Chondrocyte (in vitro differentiated cells): ENCODE measurements around the gene SCAMP2. TPM values are rescaled to one million over a fixed set of nuclear protein-coding genes. Genes with fewer than 3 reads are reported as not detected.
"Not testable (repeated sequence)": the region's sequence is repeated elsewhere in the genome, so short reads cannot be mapped to it uniquely, and the experiment has no call there.

Experiments used
- DNase-seq: peaks from one replicate; pipeline ENCODE4 v3.0.0; 2021; ENCODE audit warnings: mixed read lengths, low spot score
- H3K27ac Mint-ChIP-seq: one replicate; pipeline ENCODE4 v1.8.0; 2021; ENCODE audit warnings: mild to moderate bottlenecking, moderate library complexity, mixed read lengths; ENCODE audit not compliant: unreplicated experiment
- H3K27me3 Mint-ChIP-seq: 2 replicates; pipeline ENCODE4 v1.8.0; 2021; ENCODE audit warnings: low read depth, mixed read lengths
- H3K36me3 Mint-ChIP-seq: 2 replicates; pipeline ENCODE4 v1.8.0; 2021; ENCODE audit warnings: low read depth, mixed read lengths
- H3K4me1 Mint-ChIP-seq: 2 replicates; pipeline ENCODE4 v1.8.0; 2021; ENCODE audit warnings: low read depth, mild to moderate bottlenecking, mixed read lengths
- H3K4me3 Mint-ChIP-seq: one replicate; pipeline ENCODE4 v1.8.0; 2021; ENCODE audit warnings: mild to moderate bottlenecking, moderate library complexity, mixed read lengths; ENCODE audit not compliant: unreplicated experiment
- H3K9me3 Mint-ChIP-seq: 2 replicates; pipeline ENCODE4 v1.8.0; 2021; ENCODE audit warnings: low read depth, mixed read lengths
- long read RNA-seq: library from polyadenylated mRNA; stranded (forward); transcript quantifications from one replicate; pipeline ENCODE4 v2.0.0, GENCODE V29; 2021
- total RNA-seq: library from RNA; stranded (reverse); gene quantifications from 3 replicates; pipeline ENCODE4 v1.2.1, GENCODE V29; 2021
- TF ChIP-seq, protein P1 (sequence below): fragments of 200-600 bp; sonication (generic); IDR thresholded peaks from 2 replicates; pipeline ENCODE4 v1.5.0; 2021; ENCODE audit warnings: antibody characterized with exemption, mild to moderate bottlenecking, moderate library complexity

Gene SCAMP2, protein sequence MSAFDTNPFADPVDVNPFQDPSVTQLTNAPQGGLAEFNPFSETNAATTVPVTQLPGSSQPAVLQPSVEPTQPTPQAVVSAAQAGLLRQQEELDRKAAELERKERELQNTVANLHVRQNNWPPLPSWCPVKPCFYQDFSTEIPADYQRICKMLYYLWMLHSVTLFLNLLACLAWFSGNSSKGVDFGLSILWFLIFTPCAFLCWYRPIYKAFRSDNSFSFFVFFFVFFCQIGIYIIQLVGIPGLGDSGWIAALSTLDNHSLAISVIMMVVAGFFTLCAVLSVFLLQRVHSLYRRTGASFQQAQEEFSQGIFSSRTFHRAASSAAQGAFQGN
- 67.4 to 75.5 TPM (median 67.9 TPM) in 3 replicates for total RNA-seq
- long read RNA-seq, transcript SCAMP2-201 (9 exons, 2,453 nt) = major isoform, 153 of 188 reads
- long read RNA-seq, partial matches to known transcripts = 2 of 188 reads
- long read RNA-seq, other reads (novel, unspliced or antisense) = 31 of 188 reads

GRCh38 chr15:74873036-74873755 lies at the start of gene SCAMP2:
Gene SCAMP2, minus strand, starts transcription at chr15:74873365. Its CDS starts 110 bp downstream, at chr15:74873255.
- H3K9me3 Mint-ChIP-seq = no peaks in the 10 kb centered on the region
- no peaks in the 10 kb centered on the region for H3K36me3 Mint-ChIP-seq
- no peaks in the 10 kb centered on the region for H3K27me3 Mint-ChIP-seq
- H3K4me1 Mint-ChIP-seq = peaks cover 45% of the 10 kb centered on the region
- peak within 1 kb of the TSS; percentile 98 for H3K27ac Mint-ChIP-seq
- H3K4me3 Mint-ChIP-seq = peak within 1 kb of the TSS; percentile 90
- TF ChIP-seq, protein P1, sequence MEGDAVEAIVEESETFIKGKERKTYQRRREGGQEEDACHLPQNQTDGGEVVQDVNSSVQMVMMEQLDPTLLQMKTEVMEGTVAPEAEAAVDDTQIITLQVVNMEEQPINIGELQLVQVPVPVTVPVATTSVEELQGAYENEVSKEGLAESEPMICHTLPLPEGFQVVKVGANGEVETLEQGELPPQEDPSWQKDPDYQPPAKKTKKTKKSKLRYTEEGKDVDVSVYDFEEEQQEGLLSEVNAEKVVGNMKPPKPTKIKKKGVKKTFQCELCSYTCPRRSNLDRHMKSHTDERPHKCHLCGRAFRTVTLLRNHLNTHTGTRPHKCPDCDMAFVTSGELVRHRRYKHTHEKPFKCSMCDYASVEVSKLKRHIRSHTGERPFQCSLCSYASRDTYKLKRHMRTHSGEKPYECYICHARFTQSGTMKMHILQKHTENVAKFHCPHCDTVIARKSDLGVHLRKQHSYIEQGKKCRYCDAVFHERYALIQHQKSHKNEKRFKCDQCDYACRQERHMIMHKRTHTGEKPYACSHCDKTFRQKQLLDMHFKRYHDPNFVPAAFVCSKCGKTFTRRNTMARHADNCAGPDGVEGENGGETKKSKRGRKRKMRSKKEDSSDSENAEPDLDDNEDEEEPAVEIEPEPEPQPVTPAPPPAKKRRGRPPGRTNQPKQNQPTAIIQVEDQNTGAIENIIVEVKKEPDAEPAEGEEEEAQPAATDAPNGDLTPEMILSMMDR = no peak
- DNase-seq = peak; percentile 98

GRCh38 chr15:74920456-74920855 lies 47.3 kb upstream of the SCAMP2 start:
- Mint-ChIP-seq H3K4me1 (no peaks in the 10 kb centered on the region), H3K27me3 (no peaks in the 10 kb centered on the region), H3K27ac (no peak overlapping the region), H3K9me3 (no peaks in the 10 kb centered on the region), H3K36me3 (peaks cover 34% of the 10 kb centered on the region), H3K4me3 (no peak overlapping the region)
- TF ChIP-seq, protein P1 = no peak
- no peak for DNase-seq

DNA sequence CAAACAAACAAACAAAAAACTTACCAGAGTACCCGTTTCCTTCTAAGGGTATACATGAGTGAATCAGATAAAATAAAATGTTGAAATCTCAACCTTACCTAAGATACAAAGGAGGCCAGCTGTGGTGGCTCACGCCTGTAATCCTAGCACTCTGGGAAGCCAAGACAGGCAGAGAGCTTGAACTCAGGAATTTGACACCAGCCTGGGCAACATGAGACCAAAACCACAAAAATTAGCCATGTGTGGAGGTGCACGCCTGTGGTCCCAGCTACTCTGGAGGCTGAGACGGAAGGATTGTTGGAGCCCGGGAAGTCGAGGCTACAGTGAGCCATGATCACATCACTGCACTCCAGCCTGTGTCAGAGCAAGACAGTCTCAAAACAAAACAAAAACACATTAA lies 44.5 kb upstream of the SCAMP2 start:
- DNase-seq = no peak
- H3K4me3 Mint-ChIP-seq = no peak overlapping the region
- no peaks in the 10 kb centered on the region for H3K27me3 Mint-ChIP-seq
- H3K4me1 Mint-ChIP-seq = no peaks in the 10 kb centered on the region
- H3K9me3 Mint-ChIP-seq = no peaks in the 10 kb centered on the region
- TF ChIP-seq, protein P1 = no peak
- peaks cover 30% of the 10 kb centered on the region for H3K36me3 Mint-ChIP-seq
- no peak overlapping the region for H3K27ac Mint-ChIP-seq

GRCh38 chr15:74913799-74914198 lies 40.6 kb upstream of the SCAMP2 start:
- H3K4me1 Mint-ChIP-seq = not testable (repeated sequence)

GRCh38 chr15:74913041-74913440 lies 39.9 kb upstream of the SCAMP2 start:
- H3K4me1 Mint-ChIP-seq = no peaks in the 10 kb centered on the region
- H3K27ac Mint-ChIP-seq = peak overlapping the region; percentile 49
- no peaks in the 10 kb centered on the region for H3K9me3 Mint-ChIP-seq
- peaks cover 9% of the 10 kb centered on the region for H3K36me3 Mint-ChIP-seq
- no peaks in the 10 kb centered on the region for H3K27me3 Mint-ChIP-seq
- no peak for DNase-seq
- H3K4me3 Mint-ChIP-seq = no peak overlapping the region
- TF ChIP-seq, protein P1 = no peak

More at GRCh38 chr15:74913799-74914198, 40.6 kb upstream of the SCAMP2 start:
- H3K36me3 Mint-ChIP-seq = peaks cover 14% of the 10 kb centered on the region
- H3K9me3 Mint-ChIP-seq, DNase-seq, H3K27me3 Mint-ChIP-seq, H3K4me3 Mint-ChIP-seq, H3K27ac Mint-ChIP-seq: not testable (repeated sequence)
